Activated naive CD8-positive, alpha-beta T cell treated with anti-CD3 and anti-CD28 coated beads, Interleukin-2, amount 50 U/mL, for 16 hours (primary cell): ENCODE data around the gene MMP12.

Experiments
- DNase-seq: peaks from one replicate; pipeline ENCODE4 v3.0.0-alpha.2; 2020; ENCODE audit warnings: low read depth, low spot score

MMP12 gene

GRCh38 chr11:102850973-102851745 lies 23.6 kb downstream of the MMP12 start:
- DNase-seq = no peak

- DNase-seq = no peak
Measured at GRCh38 chr11:102849311-102849710, 25.5 kb downstream of the MMP12 start.

- no peak for DNase-seq
Measured at GRCh38 chr11:102846292-102846691, 28.5 kb downstream of the MMP12 start.

- DNase-seq = no peak
Measured at GRCh38 chr11:102843489-102843888, 31.3 kb downstream of the MMP12 start, which contains the start of gene MMP3. MMP3 (minus strand) TSS chr11:102843609; CDS start chr11:102843546, 63 bp downstream.

- DNase-seq = no peak
Measured at GRCh38 chr11:102842930-102843329, 31.9 kb downstream of the MMP12 start.

GRCh38 chr11:102840018-102840417 lies 34.8 kb downstream of the MMP12 start:
- DNase-seq = no peak

- DNase-seq = no peak
Measured at GRCh38 chr11:102837646-102838045, 37.1 kb downstream of the MMP12 start.

GRCh38 chr11:102837156-102837555 lies 37.6 kb downstream of the MMP12 start:
- no peak for DNase-seq

- no peak for DNase-seq
Measured at GRCh38 chr11:102836290-102836875, 38.4 kb downstream of the MMP12 start.

- DNase-seq = no peak
Measured at GRCh38 chr11:102833731-102834130, 41.1 kb downstream of the MMP12 start.

GRCh38 chr11:102832612-102833011 lies 42.2 kb downstream of the MMP12 start:
- no peak for DNase-seq

GRCh38 chr11:102831489-102832440 lies 43.0 kb downstream of the MMP12 start:
- DNase-seq = no peak

- no peak for DNase-seq
Measured at GRCh38 chr11:102831128-102831488, 43.7 kb downstream of the MMP12 start.

GRCh38 chr11:102830001-102830727 lies 44.6 kb downstream of the MMP12 start:
- no peak for DNase-seq

- no peak for DNase-seq
Measured at GRCh38 chr11:102829316-102830000, 45.3 kb downstream of the MMP12 start.

- DNase-seq = no peak
Measured at GRCh38 chr11:102824556-102824955, 50.2 kb downstream of the MMP12 start.

- DNase-seq = no peak
Measured at GRCh38 chr11:102819491-102819890, 55.3 kb downstream of the MMP12 start.

GRCh38 chr11:102813484-102813883 lies 61.3 kb downstream of the MMP12 start:
- no peak for DNase-seq
